ENCODE results near the gene PARP4. TPM values are rescaled to one million over a fixed set of nuclear protein-coding genes. Genes with fewer than 3 reads are reported as not detected.

The PARP4 gene
- total RNA-seq, 1 donor from 2014 or later, result 41.5 TPM

Other genes starting within 250 kb of the PARP4 start
- gene C1QTNF9, start 203.2 kb downstream of the PARP4 start, total RNA-seq, result not detected
- gene ATP12A, start 167.6 kb upstream of the PARP4 start, total RNA-seq, result 0.24 TPM

All from esophagus mucosa (tissue), 1 donor.